GM19023 (cell line): ENCODE data around the gene TSPEAR.
"Not testable (repeated sequence)": the region's sequence is repeated elsewhere in the genome, so short reads cannot be mapped to it uniquely, and the experiment has no call there.

Experiments used
- ATAC-seq: cut with Tn5 transposase; IDR thresholded peaks from one replicate; pipeline ENCODE4 v1.9.1; 2021; ENCODE audit warnings: mild to moderate bottlenecking, moderate library complexity; ENCODE audit not compliant: unreplicated experiment

The TSPEAR gene

DNA sequence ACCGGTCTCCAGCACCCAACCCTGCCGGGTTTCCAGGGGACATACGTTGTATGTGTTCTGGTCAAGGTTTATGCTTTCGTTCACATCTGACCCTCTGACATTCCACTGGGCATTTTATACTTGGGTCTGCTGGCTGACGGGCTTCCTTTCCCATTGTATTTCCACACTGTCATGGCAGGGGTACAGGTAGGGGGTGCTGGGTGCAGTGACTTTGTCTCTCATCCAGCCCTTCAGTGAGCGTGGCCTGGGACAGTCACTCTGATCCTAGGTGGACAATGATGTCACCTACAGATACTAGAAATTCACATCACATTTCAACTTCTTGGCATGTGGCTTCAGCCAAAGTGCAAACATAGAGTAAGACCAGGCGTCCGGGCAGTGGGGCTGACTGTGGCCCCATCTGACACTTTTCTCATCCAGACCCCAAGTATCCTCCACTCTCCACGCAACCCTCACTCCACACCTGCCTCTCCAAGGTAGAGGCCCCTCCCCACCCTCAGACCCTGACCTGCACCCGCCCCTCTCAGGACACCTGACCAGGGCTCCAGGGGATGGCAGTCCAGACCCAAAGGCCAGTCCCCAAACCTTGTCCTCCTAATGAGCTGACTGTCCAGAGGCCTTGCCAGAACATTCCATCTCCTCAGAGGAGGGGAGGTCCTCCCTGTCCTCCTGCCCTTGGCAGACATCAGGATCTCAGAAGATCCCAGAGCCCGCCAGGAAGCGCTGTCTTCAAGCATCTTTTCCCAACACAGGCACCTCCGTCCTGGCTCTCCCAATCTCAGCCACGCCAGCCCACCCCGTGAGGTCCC lies 75.0 kb downstream of the TSPEAR start:
- no peak for ATAC-seq

DNA sequence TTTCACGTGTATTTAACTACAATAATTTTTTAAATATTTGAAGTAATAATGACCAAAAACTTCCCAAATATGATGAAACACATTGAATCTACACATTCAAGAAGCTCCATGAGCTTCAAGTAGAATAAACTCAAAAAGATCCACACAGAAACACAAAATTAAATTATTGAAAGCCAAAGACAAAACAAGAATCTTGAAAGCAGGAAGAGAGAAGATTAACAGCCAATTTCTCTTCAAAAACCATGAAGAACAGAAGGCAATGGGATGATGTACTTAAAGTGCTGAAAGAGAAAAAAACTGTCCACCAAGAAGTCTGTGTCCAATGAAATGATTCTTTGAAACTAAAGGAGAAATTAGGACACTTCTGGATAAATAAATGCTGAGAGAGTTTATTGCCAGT lies 79.3 kb downstream of the TSPEAR start:
- no peak for ATAC-seq

DNA sequence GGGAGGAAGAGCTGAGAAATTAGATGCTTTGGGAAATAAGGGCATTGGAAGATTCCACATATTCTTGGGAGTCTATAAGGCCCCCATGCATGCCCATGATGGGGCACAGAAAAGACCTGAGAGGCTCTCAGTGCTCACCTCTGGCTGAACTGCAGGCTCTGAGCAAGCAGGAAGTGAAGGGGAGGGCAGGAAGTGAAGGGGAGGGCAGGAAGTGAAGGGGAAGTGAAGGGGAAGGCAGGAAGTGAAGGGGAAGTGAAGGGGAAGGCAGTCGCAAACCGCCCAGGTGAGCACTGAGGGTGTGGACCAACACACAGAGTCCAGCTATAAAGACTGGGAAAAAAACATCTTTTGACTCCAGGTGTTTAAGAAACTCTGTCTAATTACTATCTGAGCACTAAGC lies 80.9 kb downstream of the TSPEAR start:
- no peak for ATAC-seq

DNA sequence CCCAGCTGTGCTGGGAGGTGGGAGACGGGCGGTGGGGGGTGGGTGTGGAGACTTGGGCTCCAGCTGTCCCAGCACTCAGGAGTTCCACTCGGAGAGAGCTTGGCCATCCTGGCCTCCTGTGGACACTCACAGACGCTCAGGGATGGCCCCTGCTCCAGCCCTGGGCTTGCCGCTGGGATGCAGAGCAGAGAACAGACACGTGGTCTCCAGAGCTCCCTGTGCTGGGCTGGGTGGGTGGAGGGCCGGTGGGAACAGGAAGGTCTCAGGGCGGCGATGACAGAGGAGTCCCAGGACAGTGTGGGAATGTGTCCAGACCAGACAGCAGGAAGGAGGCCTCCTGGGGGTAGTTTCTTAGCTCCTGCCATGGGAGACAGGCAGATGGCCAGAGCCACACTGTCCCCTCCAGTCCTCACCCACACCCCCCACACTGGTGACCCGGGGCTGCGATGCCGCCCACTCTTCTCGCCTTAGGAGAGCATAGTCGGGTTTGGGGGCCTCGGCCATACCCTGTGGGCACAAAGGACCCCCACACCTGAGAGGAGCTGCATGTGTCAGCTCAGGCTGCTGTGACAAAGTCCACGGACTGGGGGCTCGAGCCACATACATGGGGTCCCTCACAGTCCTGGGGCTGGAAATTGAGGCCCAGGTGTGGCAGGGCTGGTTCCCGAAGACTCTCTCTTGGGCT lies 82.5 kb downstream of the TSPEAR start:
- no peak for ATAC-seq

DNA sequence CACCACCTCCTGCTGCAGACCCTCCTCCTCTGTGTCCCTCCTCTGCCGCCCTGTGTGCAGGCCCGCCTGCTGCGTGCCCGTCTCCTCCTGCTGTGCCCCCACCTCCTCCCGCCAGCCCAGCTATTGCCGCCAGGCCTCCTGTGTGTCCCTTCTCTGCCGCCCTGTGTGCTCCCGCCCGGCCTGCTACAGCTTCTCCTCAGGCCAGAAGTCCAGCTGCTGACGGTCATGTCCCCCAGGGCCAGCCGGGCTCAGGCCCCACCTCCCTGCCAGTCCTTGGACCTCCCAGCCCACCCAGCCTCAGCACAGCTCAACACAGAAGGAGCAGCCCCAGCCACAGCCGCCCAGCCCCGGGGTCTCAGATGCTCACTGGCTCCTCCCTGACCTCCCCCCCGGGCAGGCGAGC lies 83.5 kb downstream of the TSPEAR start:
- ATAC-seq, result not testable (repeated sequence)

DNA sequence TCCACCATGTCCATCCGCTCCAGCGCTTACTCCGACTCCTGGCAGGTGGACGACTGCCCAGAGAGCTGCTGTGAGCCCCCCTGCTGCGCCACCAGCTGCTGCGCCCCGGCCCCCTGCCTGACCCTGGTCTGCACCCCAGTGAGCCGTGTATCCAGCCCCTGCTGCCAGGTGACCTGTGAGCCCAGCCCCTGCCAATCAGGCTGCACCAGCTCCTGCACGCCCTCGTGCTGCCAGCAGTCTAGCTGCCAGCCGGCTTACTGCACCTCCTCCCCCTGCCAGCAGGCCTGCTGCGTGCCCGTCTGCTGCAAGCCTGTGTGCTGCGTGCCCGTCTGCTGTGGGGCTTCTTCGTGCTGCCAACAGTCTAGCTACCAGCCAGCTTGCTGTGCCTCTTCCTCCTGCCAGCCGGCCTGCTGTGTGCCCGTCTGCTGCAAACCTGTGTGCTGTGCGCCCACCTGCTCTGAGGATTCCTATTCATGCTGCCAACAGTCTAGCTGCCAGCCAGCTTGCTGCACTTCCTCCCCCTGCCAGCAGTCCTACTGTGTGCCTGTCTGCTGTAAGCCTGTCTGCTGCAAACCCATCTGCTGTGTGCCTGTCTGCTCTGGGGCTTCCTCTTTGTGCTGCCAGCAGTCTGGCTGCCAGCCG lies 84.1 kb downstream of the TSPEAR start:
- ATAC-seq, result not testable (repeated sequence)

DNA sequence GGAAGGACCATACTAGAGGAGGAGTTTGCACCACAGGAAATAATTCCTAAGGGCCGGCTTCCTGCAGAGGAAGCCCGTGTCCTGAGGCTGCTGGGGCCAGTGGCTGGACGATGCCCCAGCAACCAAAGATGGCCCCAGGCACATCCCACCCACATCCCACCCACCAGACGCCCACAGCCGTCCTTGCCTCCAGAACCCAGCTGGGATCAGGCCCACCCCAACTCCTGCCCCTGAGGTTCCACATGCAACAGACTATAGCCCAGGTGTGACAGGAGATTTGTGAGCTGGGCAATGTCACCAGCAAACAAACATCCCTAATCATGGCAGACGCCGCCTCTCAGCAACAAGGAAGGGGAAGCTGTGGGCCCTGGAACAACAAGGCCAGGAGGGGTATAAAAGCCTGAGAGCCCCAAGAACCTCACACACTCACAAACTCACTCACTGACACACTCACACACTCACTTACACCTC lies 84.7 kb downstream of the TSPEAR start, which contains the start of gene KRTAP10-9:
Gene KRTAP10-9 (plus strand): TSS at position 421 of the 471 bp plus-strand sequence. CDS start 79 bp downstream, outside the sequence.
- no peak for ATAC-seq

DNA sequence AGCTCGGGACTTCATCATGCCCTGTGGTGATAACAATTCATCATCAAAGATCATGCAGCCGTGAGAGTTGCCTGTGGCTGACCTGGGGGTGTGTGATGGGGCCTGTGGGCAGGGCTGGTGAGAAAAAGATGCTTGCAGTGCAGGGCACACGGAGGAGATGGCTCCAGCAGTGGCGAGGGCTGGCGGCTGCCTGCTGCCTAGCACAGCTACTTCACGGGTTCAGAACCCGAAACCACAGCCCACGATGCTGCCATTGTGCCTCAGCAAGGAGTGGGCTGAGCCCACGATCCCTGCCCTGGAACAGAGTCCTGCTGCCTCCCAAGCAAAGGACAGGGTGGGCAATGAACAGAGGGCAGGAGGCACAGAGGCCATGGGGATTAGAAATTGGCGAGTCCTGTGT lies 85.1 kb downstream of the TSPEAR start:
- ATAC-seq, result no peak

DNA sequence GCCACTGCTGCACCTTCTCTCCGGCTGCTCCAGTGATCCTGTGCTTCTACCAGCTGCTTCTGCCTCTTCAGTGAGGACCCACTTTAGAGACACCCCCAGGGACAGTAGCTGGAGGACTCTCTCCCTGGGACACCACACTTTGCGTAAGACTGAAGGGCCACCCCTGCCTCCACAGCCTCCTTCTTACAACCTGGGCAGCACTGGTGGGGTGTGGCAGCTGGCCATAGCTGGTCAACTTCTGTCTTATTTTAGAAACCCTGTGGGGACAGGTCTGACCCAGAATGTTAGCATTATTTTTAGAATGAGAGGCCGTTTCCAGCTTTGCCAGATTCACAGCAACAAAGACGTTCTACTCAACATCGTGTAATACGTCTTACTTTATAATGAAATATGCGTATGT lies 85.6 kb downstream of the TSPEAR start:
- no peak for ATAC-seq

DNA sequence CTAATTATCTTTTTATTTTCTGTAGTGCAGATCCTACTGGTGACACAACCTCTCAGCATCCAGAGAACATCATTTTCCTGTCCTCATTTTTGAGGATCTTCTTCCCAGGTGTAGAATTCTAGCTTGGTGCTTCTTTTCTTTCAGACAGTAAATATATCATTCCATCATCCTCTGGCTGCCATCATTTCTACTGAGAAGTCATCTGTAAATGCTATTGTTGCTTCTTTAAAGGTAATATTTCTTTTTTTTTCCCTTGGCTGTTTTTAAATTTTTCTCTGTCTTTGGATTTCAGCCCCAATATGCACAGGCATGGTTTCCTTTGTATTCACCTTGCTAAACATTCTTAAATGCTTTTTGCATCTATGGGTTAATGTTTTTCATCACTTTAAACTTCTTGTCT lies 87.8 kb downstream of the TSPEAR start:
- ATAC-seq, result no peak

DNA sequence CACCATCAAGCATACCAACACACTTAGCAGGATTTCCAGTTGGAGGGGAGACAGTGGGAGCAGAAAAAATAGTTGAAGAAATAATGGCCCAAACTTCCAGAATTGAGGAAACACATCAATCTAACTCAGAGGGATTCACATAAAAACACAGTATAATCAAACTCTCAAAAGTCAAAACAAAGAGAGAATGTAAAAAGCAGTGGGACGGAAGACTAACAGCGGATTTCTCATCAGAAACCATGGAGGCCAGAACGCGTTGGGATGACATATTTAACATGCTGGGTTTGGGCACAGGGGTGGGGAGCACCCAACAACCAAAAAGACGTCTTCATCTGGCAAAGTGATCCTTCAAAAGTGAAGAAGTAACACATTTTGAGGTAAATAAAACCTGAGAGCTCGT lies 91.5 kb downstream of the TSPEAR start:
- ATAC-seq, result no peak

DNA sequence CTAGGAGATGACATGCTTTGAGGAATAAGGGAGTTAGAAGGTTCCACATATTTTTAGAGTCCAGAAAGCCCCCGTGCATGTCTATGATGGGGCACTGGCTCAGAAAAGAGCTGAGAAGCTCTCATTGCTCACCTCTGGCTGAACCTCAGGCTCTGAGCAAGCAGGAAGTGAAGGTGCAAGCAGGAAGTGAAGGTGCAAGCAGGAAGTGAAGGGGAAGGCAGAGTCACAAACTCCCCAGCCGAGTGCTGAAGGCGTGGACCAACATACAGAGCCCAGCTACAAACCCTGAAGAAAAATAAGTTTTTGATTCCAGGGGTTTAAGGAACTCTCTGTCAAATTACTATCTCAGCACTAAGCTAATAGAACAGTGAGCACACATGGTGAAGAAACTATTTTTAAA lies 92.5 kb downstream of the TSPEAR start:
- no peak for ATAC-seq

DNA sequence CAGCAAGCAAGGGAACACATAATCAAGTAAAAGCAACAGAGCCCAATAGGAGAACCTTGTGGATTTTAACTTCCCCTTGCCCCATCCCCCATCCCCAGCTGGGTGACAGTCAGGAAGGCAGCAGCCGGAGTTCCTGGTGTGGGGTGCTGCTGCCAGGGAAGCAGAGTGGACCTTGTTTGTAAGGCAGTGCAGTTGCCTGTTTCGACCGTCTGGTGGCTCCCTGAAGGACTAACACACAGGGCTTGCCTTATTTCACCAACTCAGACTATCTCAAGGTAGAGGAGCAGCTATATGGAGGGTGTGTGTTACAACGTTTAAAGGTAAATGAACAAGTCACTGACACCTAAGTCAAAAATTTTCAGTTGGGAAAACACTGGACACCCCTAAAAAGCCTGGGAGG lies 92.9 kb downstream of the TSPEAR start:
- ATAC-seq, result no peak

DNA sequence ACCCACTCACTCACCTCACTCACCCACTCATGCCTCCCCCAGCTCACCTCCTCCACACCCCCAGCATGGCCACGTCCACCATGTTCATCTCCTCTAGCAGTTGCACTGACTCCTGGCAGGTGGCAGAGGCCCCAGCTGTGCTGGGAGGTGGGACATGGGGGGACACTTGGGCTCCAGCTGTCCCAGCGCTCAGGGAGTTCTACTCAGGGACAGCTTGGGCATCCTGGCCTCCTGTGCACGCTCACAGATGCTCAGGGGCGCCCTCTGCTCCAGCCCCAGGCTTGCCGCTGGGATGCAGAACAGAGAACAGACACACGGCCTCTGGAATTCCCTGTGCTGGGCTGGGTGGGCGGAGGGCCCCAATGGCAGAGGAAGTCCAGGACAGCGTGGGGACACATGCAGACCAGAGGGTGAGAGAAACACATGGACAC lies 94.3 kb downstream of the TSPEAR start:
- no peak for ATAC-seq

DNA sequence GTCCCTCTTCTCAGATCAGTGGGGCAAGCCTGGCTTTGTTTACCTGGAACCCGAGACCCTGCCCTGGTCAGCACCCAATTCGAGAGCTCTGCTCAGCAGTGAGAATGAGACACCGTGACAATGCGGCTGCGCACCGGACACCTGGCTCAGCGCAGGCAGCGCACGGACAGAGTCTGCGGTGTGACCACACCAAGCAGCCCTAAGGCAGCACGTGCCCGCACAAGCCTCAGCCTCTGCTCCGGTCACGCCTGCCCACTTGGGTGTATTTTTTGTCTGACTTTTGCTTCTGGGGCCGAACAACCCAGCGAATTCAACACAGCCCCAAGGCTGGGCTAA lies 94.8 kb downstream of the TSPEAR start:
- ATAC-seq, result no peak

DNA sequence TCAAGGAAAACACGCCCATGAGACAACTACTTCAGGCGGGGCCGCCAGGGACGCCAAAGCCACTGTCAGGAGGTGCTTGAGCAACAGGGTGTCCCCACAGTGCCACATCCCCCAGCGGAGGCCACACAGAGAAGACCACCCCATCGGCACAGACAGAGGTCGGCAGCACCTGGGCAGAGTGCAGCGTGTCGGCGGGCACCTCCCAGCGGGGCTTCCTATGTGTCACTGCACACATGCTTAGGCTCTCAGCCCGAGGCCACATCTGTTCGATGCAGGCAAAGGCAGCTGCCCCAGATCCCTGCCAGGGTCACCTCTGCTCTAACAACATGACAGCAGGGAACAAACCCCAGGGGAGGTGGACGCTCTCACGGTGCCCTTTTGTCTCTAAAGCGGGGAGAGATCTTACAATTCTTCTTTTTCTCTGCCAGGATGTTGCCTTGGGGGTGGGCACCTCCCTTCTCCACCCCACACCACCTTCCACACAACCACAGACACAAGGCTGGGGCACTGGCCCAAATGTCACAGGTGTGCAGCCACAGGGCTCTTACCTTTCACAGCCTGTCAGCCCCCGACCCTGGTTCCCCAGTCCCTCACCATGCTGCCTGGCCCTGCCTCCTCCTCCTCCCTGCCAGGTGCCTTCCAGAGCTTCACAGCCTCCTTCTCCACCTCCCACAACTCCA lies 95.3 kb downstream of the TSPEAR start:
- no peak for ATAC-seq

DNA sequence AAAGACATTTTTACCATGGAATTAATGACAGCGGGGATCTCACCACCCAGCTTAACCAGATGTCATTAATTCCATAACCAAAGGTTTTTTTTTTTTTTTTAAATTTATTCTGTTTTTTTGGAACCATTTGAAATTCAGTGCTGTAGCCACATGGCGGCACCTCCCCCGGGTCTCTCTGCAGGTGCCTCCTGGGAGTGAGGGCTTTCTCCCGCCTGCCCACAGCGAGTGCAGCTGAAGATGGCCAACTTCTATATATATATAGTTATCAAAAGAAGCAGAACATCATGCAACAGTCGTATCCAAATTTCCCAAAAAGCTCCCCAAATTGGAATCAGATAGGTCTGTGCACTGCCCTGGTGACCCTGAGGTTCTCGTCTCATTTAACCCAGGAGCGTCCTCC lies 95.9 kb downstream of the TSPEAR start:
- ATAC-seq, result no peak

DNA sequence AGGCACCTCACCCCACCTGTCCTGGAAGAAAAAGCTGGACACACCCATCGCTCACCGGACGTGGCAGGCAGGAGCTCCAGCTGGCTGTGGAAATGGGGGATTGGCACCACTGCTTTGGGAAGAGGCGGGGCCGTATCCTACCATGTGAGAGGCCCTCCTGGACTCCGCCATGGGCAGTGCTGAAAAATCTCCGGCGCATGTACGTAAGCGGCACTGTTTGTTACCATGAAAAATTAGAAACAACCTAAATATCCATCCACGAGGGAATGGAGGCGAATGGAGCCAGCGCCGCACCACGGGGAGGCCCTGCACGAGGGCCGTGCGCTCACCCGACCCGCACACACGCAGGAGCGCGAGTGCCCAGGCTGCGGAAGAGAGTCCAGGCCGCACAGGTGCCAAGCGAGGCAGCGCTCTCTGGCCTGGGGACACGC lies 96.4 kb downstream of the TSPEAR start:
- ATAC-seq, result no peak

DNA sequence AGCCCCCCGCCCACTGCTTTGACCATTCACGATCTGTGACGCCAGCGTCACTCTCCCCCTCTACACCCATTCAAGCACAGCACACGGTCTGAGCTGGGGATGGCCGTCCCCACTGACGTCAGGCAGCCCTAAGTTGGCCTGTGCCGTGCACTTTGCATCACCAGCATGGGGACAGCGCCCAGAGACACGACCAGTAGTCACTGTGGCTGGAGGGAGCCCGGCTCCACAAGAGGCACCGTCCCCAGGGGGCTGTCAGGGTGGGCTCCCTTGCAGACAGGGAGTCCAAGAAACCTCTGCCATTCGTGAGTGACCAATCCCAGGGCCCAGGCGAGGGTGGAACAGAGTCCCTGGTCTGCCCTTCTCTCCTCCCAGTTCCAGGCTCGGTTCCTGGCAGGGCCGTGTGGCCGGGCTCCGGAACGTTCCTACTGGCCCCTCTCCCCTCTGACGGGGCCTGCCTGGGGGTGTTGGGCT lies 97.2 kb downstream of the TSPEAR start:
- no peak for ATAC-seq

DNA sequence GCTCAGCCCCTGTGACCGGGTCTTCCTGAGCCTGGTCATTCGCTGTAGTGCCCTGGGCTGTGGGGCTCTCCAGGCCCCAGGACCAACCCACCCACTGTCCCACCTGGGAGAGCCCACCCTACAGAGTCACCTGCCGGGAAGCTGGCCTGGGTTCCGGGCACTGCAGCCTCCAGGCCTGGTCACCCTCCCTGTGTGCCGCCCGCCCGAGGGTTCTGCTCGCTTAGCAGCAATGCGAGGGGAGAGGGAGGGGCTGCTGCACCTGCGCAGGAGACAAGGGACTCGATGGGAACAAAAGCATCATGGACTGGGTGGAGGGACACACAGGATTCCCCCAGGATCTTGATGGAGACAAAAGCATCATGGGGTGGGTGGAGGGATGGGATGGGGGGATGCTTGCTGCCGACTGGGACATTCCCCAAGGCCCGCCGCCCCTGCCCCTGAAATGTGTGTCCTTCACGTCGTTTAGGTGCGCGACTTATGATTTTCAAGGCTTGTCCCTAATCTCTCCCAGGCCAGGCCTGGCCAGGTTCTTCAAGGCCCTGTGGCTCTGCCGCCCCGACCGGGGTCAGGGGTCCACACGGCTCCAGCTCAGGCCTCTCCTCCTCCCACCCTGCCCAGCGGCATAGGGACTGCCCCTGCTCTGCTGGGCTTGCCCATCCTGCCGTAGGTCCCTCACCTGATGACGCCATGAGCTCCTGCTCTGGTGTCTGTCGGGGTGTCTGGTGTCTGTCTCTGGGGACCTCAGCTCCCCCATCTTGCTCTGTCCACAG lies 97.8 kb downstream of the TSPEAR start:
- ATAC-seq, result no peak
